MM.1S (cell line): ENCODE results near the gene XRCC6.

Experiments
- DNase-seq: peaks from one replicate; pipeline ENCODE4 v3.0.0-alpha.2; 2015
- H2AFZ ChIP-seq: fragments of 300-600 bp; sonication (generic); 2 replicates; pipeline ENCODE4 v1.6.0; 2016; ENCODE audit warnings: antibody characterized with exemption, low read length
- H3F3A ChIP-seq: fragments of 300-600 bp; sonication (generic); 2 replicates; pipeline ENCODE4 v1.6.1; 2016; ENCODE audit warnings: mild to moderate bottlenecking, antibody characterized with exemption, low read length, moderate library complexity, mixed read lengths; ENCODE audit not compliant: insufficient read depth
- H3K27ac ChIP-seq: fragments of 300-600 bp; sonication (generic); 2 replicates; pipeline ENCODE4 v1.5.1; 2016; ENCODE audit warnings: mild to moderate bottlenecking, low read length
- H3K27me3 ChIP-seq: fragments of 300-600 bp; sonication (generic); replicated peaks from 2 replicates; pipeline ENCODE4 v1.6.0; 2016; ENCODE audit warnings: low read length; ENCODE audit not compliant: insufficient read depth
- H3K36me3 ChIP-seq: fragments of 300-600 bp; sonication (generic); replicated peaks from 2 replicates; pipeline ENCODE4 v1.6.1; 2016; ENCODE audit warnings: mild to moderate bottlenecking, low read length, mixed read lengths; ENCODE audit not compliant: insufficient read depth
- H3K4me1 ChIP-seq: fragments of 300-600 bp; sonication (generic); 2 replicates; pipeline ENCODE4 v1.6.1; 2016; ENCODE audit warnings: low read length, mixed read lengths
- H3K4me2 ChIP-seq: fragments of 300-600 bp; sonication (generic); 2 replicates; pipeline ENCODE4 v1.6.0; 2016; ENCODE audit warnings: low read depth, low read length
- H3K4me3 ChIP-seq: fragments of 300-600 bp; sonication (generic); 2 replicates; pipeline ENCODE4 v1.5.1; 2016; ENCODE audit warnings: low read length, mixed read lengths
- H3K79me2 ChIP-seq: fragments of 300-600 bp; sonication (generic); 2 replicates; pipeline ENCODE4 v1.6.1; 2016; ENCODE audit warnings: mixed run types, low read length, mixed read lengths
- H3K9ac ChIP-seq: fragments of 300-600 bp; sonication (generic); 2 replicates; pipeline ENCODE4 v1.6.1; 2016; ENCODE audit warnings: low read length, mixed read lengths
- H3K9me2 ChIP-seq: fragments of 300-600 bp; sonication (generic); replicated peaks from 2 replicates; pipeline ENCODE4 v1.6.1; 2016; ENCODE audit warnings: mild to moderate bottlenecking, low read length, mixed read lengths; ENCODE audit not compliant: insufficient read depth
- H3K9me3 ChIP-seq: fragments of 300-600 bp; sonication (generic); replicated peaks from 2 replicates; pipeline ENCODE4 v1.6.1; 2016; ENCODE audit warnings: mild to moderate bottlenecking, low read length, mixed read lengths; ENCODE audit not compliant: insufficient read depth
- H4K20me1 ChIP-seq: fragments of 300-600 bp; sonication (generic); 2 replicates; pipeline ENCODE4 v1.6.1; 2016; ENCODE audit warnings: mild to moderate bottlenecking, low read length, moderate library complexity, mixed read lengths; ENCODE audit not compliant: insufficient read depth
- EZH2 ChIP-seq: fragments of 300-600 bp; sonication (generic); optimal IDR thresholded peaks from 2 replicates; pipeline ENCODE3; 2017; ENCODE audit warnings: low read depth, mild to moderate bottlenecking, antibody characterized with exemption, low read length, mixed read lengths
- EZH2phosphoT487 ChIP-seq: fragments of 300-600 bp; sonication (generic); IDR thresholded peaks from 2 replicates; pipeline ENCODE4 v1.6.1; 2018; ENCODE audit warnings: antibody characterized with exemption, low read length
- TF ChIP-seq, protein P1 (sequence below): fragments of 300-600 bp; sonication (generic); IDR thresholded peaks from 2 replicates; pipeline ENCODE4 v1.5.1; 2016; ENCODE audit warnings: antibody characterized with exemption, low read length, mixed read lengths

The XRCC6 gene

DNA sequence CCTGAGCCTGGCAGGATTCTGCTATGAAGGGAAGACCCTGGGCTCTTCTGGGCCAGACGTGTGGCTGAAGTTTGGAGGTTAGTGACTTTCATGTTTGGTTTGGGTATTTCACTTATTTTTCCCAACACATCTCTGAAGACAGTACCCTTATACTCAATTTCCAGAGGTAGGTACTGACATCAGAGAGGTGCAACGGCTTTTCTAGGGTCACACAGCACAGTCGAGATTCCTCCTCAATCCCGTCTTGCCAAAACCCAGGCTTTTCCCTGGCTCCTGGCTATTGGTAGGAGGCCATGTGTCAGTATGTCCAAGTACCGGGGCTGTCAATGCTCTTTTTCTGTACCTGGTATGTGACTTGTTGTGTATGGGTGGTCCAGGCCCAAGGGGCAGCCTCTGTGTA, 25.4 kb upstream of the XRCC6 start:
- Histone ChIP-seq H3K4me1 (no peaks in the 10 kb centered on the region), H3K27ac (no peak overlapping the region), H3K4me3 (no peak overlapping the region), H3K79me2 (no peaks in the 10 kb centered on the region), H3K4me2 (no peak overlapping the region), H3K9ac (no peak overlapping the region), H3K9me3 (no peaks in the 10 kb centered on the region), H3K36me3 (no peaks in the 10 kb centered on the region), H3K27me3 (no peaks in the 10 kb centered on the region), H4K20me1 (no peaks in the 10 kb centered on the region), H3F3A (no peaks in the 10 kb centered on the region), H3K9me2 (no peaks in the 10 kb centered on the region), H2AFZ (no peak overlapping the region)
- no peak for DNase-seq
- no peak for TF ChIP-seq EZH2phosphoT487
- TF ChIP-seq, protein P1, sequence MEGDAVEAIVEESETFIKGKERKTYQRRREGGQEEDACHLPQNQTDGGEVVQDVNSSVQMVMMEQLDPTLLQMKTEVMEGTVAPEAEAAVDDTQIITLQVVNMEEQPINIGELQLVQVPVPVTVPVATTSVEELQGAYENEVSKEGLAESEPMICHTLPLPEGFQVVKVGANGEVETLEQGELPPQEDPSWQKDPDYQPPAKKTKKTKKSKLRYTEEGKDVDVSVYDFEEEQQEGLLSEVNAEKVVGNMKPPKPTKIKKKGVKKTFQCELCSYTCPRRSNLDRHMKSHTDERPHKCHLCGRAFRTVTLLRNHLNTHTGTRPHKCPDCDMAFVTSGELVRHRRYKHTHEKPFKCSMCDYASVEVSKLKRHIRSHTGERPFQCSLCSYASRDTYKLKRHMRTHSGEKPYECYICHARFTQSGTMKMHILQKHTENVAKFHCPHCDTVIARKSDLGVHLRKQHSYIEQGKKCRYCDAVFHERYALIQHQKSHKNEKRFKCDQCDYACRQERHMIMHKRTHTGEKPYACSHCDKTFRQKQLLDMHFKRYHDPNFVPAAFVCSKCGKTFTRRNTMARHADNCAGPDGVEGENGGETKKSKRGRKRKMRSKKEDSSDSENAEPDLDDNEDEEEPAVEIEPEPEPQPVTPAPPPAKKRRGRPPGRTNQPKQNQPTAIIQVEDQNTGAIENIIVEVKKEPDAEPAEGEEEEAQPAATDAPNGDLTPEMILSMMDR: no peak
- TF ChIP-seq EZH2: no peak

DNA sequence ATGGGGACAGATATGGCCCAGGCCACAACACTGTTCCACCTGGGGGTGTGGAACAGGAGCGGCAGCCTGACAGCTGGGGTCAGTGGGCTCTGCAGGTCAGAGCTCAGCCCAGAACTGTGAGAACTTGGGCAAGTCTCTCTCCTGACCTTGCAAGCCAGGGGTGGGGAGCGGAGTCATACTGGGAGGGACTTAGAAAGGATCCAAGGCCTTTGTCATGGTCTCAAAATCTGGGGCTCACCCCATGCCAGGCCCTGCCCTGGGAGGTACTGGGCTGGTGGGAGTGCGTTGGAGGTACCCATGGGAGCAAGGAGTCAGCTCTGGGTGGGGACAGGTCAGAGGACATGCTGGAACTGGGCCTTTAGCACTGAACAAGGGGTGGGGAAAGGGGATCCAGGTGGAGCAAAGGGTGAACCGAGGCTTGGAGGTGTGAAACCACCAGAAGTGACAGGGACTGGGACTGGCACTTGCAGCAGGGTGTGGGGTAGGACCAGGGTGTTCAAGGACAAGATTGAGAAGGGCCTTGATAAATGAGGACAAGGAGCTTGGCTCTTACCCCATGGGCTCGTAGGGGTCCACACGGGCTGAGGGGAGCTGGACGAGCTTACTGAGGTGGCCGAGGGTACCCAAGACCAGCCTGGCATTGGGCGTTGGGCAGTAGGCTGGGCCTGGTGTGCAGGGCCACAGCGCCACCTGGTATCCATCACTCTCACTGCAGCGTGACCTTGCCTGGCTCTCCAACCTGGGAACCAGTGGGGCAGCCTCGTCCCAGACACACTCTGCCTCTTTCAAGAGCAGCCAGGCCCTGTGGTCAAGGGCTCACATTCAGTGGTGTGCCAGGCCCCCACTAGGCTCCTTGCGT, 24.1 kb upstream of the XRCC6 start:
- no peaks in the 10 kb centered on the region for H3K79me2 ChIP-seq
- no peaks in the 10 kb centered on the region for H3K4me1 ChIP-seq
- no peaks in the 10 kb centered on the region for H4K20me1 ChIP-seq
- no peaks in the 10 kb centered on the region for H3K27me3 ChIP-seq
- no peaks in the 10 kb centered on the region for H3K36me3 ChIP-seq
- no peak overlapping the region for H2AFZ ChIP-seq
- peak; percentile 29 for DNase-seq
- H3K9me2 ChIP-seq: no peaks in the 10 kb centered on the region
- H3K9me3 ChIP-seq: no peaks in the 10 kb centered on the region
- H3K9ac ChIP-seq: no peak overlapping the region
- TF ChIP-seq EZH2phosphoT487 (no peak), EZH2 (no peak)
- TF ChIP-seq, protein P1: peak; percentile 76
- no peak overlapping the region for H3K27ac ChIP-seq
- H3F3A ChIP-seq: no peaks in the 10 kb centered on the region
- H3K4me3 ChIP-seq: no peak overlapping the region
- no peak overlapping the region for H3K4me2 ChIP-seq

DNA sequence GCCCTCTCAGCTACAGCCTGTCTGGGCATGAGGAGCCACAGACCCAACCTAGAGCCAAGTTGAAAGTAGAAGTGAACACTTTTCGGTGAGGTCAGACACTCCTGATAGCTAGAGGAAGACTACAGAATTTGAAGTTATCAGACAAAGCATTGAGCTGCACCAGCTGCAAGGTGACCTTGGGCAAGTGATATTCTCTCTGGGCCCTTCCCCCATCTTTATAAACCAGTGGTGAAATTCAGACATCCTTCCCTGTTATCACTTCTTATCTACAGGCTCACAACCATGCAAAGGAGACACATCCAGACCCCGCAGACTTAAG, 23.5 kb upstream of the XRCC6 start:
- no peaks in the 10 kb centered on the region for H3F3A ChIP-seq
- H3K27me3 ChIP-seq: no peaks in the 10 kb centered on the region
- H3K9me2 ChIP-seq: no peaks in the 10 kb centered on the region
- H4K20me1 ChIP-seq: no peaks in the 10 kb centered on the region
- no peaks in the 10 kb centered on the region for H3K4me1 ChIP-seq
- H3K9me3 ChIP-seq: no peaks in the 10 kb centered on the region
- H3K79me2 ChIP-seq: no peaks in the 10 kb centered on the region
- H3K4me3 ChIP-seq: no peak overlapping the region
- DNase-seq: no peak
- H3K27ac ChIP-seq: no peak overlapping the region
- no peak overlapping the region for H3K9ac ChIP-seq
- no peak overlapping the region for H2AFZ ChIP-seq
- no peaks in the 10 kb centered on the region for H3K36me3 ChIP-seq
- H3K4me2 ChIP-seq: no peak overlapping the region
- TF ChIP-seq EZH2 (no peak), EZH2phosphoT487 (no peak)
- TF ChIP-seq, protein P1: no peak
